ENCODE data around the gene ATXN7.

ATXN7 gene

GRCh38 chr3:63990204-63990603 lies 126.5 kb downstream of the ATXN7 start:
- POLR2A ChIA-PET, result no interaction called here
- no peak for DNase-seq (ENCODE audit: low read depth, low spot score)
- CTCF ChIA-PET, result interaction anchor here (0.5 to 8.8 kb wide), 8 partner anchors 7 to 640 kb away, joined by 3 to 143 read pairs (median 5); partner anchors contain the start of gene C3orf49
- H3K4me3 ChIP-seq (ENCODE audit: low read depth, low read length), result no peak overlapping the region
- TF ChIP-seq CTCF (IDR thresholded peaks at IDR 0.05; ENCODE audit: insufficient read depth, low read length, missing control alignments), result no peak

GRCh38 chr3:63990733-63991132 lies 127.1 kb downstream of the ATXN7 start:
- ChIA-PET POLR2A (no interaction called here), CTCF (interaction anchor here (0.5 to 8.8 kb wide), 11 partner anchors 8 to 640 kb away, joined by 3 to 143 read pairs (median 4); partner anchors contain the start of gene C3orf49)
- H3K4me3 ChIP-seq (ENCODE audit: low read depth, low read length), result no peak overlapping the region
- no peak for DNase-seq (ENCODE audit: low read depth, low spot score)
- no peak for TF ChIP-seq CTCF (IDR thresholded peaks at IDR 0.05; ENCODE audit: insufficient read depth, low read length, missing control alignments)

GRCh38 chr3:63991666-63992065 lies 128.0 kb downstream of the ATXN7 start:
- POLR2A ChIA-PET, result no interaction called here
- H3K4me3 ChIP-seq (ENCODE audit: low read depth, low read length), result no peak overlapping the region
- no peak for DNase-seq (ENCODE audit: low read depth, low spot score)
- CTCF ChIA-PET, result interaction anchor here (1.0 to 8.8 kb wide), 11 partner anchors 12 to 641 kb away, joined by 3 to 143 read pairs (median 6); partner anchors contain the start of gene C3orf49
- TF ChIP-seq CTCF (IDR thresholded peaks at IDR 0.05; ENCODE audit: insufficient read depth, low read length, missing control alignments), result no peak

GRCh38 chr3:63992516-63993209 lies 129.0 kb downstream of the ATXN7 start:
- no peak for DNase-seq (ENCODE audit: low read depth, low spot score)
- no peak for TF ChIP-seq CTCF (IDR thresholded peaks at IDR 0.05; ENCODE audit: insufficient read depth, low read length, missing control alignments)
- POLR2A ChIA-PET, result no interaction called here
- CTCF ChIA-PET, result interaction anchor here (0.6 to 8.8 kb wide), 43 partner anchors 8 to 660 kb away, joined by 3 to 143 read pairs (median 5); partner anchors contain the start of gene C3orf49
- H3K4me3 ChIP-seq (ENCODE audit: low read depth, low read length), result no peak overlapping the region

- no peak overlapping the region for H3K4me3 ChIP-seq (ENCODE audit: low read depth, low read length)
- peak; percentile 23 for DNase-seq (ENCODE audit: low read depth, low spot score)
- peak; percentile 92 for TF ChIP-seq CTCF (IDR thresholded peaks at IDR 0.05; ENCODE audit: insufficient read depth, low read length, missing control alignments)
- ChIA-PET CTCF (interaction anchor here (0.6 to 8.8 kb wide), 45 partner anchors 9 to 661 kb away, joined by 3 to 143 read pairs (median 5); partner anchors contain the start of gene C3orf49), POLR2A (interaction anchor here (0.7 kb wide), 1 partner anchor 363 kb away, joined by 3 read pairs; no protein-coding TSS in a partner anchor)
Observed at GRCh38 chr3:63993653-63994079, 130.0 kb downstream of the ATXN7 start.

GRCh38 chr3:63995086-63995485 lies 131.4 kb downstream of the ATXN7 start:
- no peak overlapping the region for H3K4me3 ChIP-seq (ENCODE audit: low read depth, low read length)
- no peak for DNase-seq (ENCODE audit: low read depth, low spot score)
- ChIA-PET CTCF (interaction anchor here (0.6 to 8.8 kb wide), 19 partner anchors 8 to 649 kb away, joined by 3 to 143 read pairs (median 16); partner anchors contain the start of gene C3orf49), POLR2A (no interaction called here)
- no peak for TF ChIP-seq CTCF (IDR thresholded peaks at IDR 0.05; ENCODE audit: insufficient read depth, low read length, missing control alignments)

All from AG04449 (cell line).